Tibial nerve (tissue), 4 donors: ENCODE results near the gene IPMK.

Source experiments
- CTCF ChIP-seq, 5 experiments: fragments of 200-600 bp in 3 of 5; fragments of 450-650 bp in 2 of 5; sonication (generic) in 3 of 5; IDR thresholded peaks; one replicate each; pipeline ENCODE4 v1.5.1; 2016 to 2019; ENCODE audit warnings: antibody characterized with exemption in 5 of 5, mild to moderate bottlenecking in 3 of 5, moderate library complexity in 2 of 5
- EP300 ChIP-seq, 2 donors: sonication (generic); formaldehyde crosslinking; IDR thresholded peaks; one replicate each; pipeline ENCODE4 v1.6.1; 2017; ENCODE audit warnings: antibody characterized with exemption in 2 of 2, mild to moderate bottlenecking in 1 of 2
- POLR2A ChIP-seq, 2 donors: fragments of 450-650 bp; IDR thresholded peaks; one replicate each; pipeline ENCODE4 v1.6.1; 2017; ENCODE audit warnings: antibody characterized with exemption in 2 of 2, mild to moderate bottlenecking in 2 of 2, moderate library complexity in 2 of 2

- no peak for TF ChIP-seq CTCF (IDR thresholded peaks at IDR 0.05)
- TF ChIP-seq EP300 (IDR thresholded peaks at IDR 0.05), result no peak
- TF ChIP-seq POLR2A (IDR thresholded peaks at IDR 0.05), result no peak
Observed at GRCh38 chr10:58302254-58302653, 34.6 kb upstream of the IPMK start.
